Measurements from ENCODE around the gene NUDT19. TPM values are rescaled to one million over a fixed set of nuclear protein-coding genes. Genes with fewer than 3 reads are reported as not detected.

NUDT19 gene
- total RNA-seq, 1 donor from 2014 or later = 6.8 TPM

DNA sequence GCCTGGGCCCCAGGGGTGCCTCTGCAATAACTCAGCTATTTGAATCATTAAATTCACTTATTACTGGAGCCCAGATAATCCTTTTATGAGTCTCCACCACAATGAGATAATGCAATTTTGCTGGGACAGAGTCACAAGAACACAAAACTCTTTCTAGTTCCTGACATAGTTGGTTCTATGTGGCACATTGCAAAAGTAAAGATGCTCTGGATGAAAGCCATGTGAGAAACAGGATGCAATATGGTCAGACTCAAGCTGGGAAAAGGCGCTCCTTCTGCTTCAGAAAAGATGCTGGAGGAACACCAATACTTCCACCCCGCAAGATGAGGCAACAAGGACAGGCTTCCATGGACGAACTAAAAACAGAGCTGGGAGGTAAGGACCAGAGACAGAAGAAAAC is 22.3 kb upstream of the NUDT19 start:
- TF ChIP-seq, protein P1, sequence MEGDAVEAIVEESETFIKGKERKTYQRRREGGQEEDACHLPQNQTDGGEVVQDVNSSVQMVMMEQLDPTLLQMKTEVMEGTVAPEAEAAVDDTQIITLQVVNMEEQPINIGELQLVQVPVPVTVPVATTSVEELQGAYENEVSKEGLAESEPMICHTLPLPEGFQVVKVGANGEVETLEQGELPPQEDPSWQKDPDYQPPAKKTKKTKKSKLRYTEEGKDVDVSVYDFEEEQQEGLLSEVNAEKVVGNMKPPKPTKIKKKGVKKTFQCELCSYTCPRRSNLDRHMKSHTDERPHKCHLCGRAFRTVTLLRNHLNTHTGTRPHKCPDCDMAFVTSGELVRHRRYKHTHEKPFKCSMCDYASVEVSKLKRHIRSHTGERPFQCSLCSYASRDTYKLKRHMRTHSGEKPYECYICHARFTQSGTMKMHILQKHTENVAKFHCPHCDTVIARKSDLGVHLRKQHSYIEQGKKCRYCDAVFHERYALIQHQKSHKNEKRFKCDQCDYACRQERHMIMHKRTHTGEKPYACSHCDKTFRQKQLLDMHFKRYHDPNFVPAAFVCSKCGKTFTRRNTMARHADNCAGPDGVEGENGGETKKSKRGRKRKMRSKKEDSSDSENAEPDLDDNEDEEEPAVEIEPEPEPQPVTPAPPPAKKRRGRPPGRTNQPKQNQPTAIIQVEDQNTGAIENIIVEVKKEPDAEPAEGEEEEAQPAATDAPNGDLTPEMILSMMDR (IDR thresholded peaks at IDR 0.05) = no peak
- Mint-ChIP-seq H3K27ac (ENCODE audit: unreplicated experiment) (no peak overlapping the region), H3K9me3 (ENCODE audit: unreplicated experiment) (no peaks in the 10 kb centered on the region), H3K27me3 (ENCODE audit: unreplicated experiment) (no peaks in the 10 kb centered on the region), H3K4me1 (ENCODE audit: unreplicated experiment) (peaks cover 30% of the 10 kb centered on the region), H3K36me3 (ENCODE audit: unreplicated experiment) (peaks cover 4% of the 10 kb centered on the region), H3K4me3 (ENCODE audit: unreplicated experiment) (no peak overlapping the region)
- no peak for DNase-seq (ENCODE audit: extremely low spot score, unreplicated experiment)

DNA sequence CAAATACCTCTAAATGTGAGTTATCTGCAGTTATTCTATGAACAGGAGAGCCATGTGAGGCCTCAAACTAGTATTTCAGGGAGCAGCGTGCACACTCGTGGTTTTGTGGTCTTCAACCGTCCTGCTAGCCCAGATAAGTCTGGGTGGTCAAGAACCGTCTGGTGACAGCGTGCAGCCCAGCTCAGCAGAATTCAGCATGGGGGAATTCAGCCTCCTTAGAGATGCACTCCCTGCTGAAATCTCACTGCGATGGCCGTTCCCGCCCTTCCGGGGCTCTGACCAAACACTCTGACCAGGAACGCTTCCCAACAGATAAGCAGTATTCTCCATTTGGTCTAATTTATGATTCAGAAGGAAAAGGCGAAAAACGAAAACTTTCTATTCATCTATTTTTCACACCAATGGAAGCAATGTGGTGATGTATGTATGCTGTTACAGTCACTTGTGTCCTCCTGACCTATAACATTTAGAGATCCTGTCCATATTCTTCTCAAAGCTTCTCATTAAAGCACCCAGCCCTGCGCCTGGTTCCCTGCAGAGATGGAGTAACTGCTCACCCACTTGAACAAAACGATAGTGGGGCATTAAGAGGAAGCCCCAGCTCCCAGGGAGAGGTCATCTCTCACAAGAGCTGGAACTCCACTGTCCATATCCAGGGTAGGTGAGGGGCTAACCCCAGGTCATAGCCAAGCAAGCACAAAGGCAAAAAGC is 19.6 kb upstream of the NUDT19 start:
- Mint-ChIP-seq H3K4me1 (ENCODE audit: unreplicated experiment) (peaks cover 30% of the 10 kb centered on the region), H3K27ac (ENCODE audit: unreplicated experiment) (peak overlapping the region; percentile 45), H3K4me3 (ENCODE audit: unreplicated experiment) (no peak overlapping the region), H3K36me3 (ENCODE audit: unreplicated experiment) (no peaks in the 10 kb centered on the region), H3K9me3 (ENCODE audit: unreplicated experiment) (no peaks in the 10 kb centered on the region), H3K27me3 (ENCODE audit: unreplicated experiment) (peaks cover 2% of the 10 kb centered on the region)
- no peak for DNase-seq (ENCODE audit: extremely low spot score, unreplicated experiment)
- TF ChIP-seq, protein P1 (IDR thresholded peaks at IDR 0.05) = no peak

DNA sequence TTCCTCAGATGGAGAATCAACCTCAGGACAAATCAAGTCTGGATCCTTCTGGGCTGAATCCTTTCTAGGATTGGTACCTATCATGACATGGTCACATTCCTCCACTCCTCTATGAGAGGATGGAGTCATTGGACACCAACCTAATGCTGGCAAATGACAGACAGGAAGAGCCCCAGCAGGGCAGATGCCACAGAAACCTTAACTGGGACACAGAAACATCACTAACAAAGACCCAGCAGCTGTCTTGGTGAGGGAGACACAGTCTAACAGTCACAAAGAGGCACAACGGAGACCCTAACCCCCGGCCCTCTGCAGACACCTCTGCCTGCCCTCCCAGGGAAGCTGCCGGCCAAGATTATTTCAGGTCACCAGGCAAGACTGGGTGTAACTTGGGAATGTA is 18.8 kb upstream of the NUDT19 start:
- Mint-ChIP-seq H3K4me3 (ENCODE audit: unreplicated experiment) (peak overlapping the region; percentile 44), H3K4me1 (ENCODE audit: unreplicated experiment) (peaks cover 35% of the 10 kb centered on the region), H3K36me3 (ENCODE audit: unreplicated experiment) (no peaks in the 10 kb centered on the region), H3K27ac (ENCODE audit: unreplicated experiment) (no peak overlapping the region), H3K9me3 (ENCODE audit: unreplicated experiment) (no peaks in the 10 kb centered on the region), H3K27me3 (ENCODE audit: unreplicated experiment) (peaks cover 10% of the 10 kb centered on the region)
- TF ChIP-seq, protein P1 (IDR thresholded peaks at IDR 0.05) = no peak
- no peak for DNase-seq (ENCODE audit: extremely low spot score, unreplicated experiment)

DNA sequence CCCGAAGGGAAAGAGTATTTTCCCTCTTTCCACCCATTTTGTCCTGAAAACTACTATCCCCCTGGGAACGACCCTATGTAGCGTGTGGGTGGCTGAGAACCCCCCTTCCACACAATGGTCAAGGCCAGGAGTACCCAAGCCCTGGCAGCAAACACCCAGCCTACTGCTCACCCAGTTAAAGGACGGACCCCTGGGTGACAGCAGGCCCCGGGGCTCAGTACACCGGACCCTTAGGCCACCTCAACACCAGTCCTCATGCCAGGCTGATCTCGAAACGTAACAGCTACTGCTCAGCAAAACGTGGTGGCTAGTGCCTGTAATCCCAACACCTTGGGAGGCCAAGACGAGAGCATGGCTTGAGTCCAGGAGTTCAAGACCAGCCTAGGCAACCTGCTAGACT is 18.0 kb upstream of the NUDT19 start:
- Mint-ChIP-seq H3K4me1 (ENCODE audit: unreplicated experiment) (peaks cover 35% of the 10 kb centered on the region), H3K27me3 (ENCODE audit: unreplicated experiment) (peaks cover 13% of the 10 kb centered on the region), H3K4me3 (ENCODE audit: unreplicated experiment) (peak overlapping the region; percentile 90), H3K9me3 (ENCODE audit: unreplicated experiment) (no peaks in the 10 kb centered on the region), H3K36me3 (ENCODE audit: unreplicated experiment) (no peaks in the 10 kb centered on the region), H3K27ac (ENCODE audit: unreplicated experiment) (no peak overlapping the region)
- TF ChIP-seq, protein P1 (IDR thresholded peaks at IDR 0.05) = no peak
- DNase-seq (ENCODE audit: extremely low spot score, unreplicated experiment) = no peak

DNA sequence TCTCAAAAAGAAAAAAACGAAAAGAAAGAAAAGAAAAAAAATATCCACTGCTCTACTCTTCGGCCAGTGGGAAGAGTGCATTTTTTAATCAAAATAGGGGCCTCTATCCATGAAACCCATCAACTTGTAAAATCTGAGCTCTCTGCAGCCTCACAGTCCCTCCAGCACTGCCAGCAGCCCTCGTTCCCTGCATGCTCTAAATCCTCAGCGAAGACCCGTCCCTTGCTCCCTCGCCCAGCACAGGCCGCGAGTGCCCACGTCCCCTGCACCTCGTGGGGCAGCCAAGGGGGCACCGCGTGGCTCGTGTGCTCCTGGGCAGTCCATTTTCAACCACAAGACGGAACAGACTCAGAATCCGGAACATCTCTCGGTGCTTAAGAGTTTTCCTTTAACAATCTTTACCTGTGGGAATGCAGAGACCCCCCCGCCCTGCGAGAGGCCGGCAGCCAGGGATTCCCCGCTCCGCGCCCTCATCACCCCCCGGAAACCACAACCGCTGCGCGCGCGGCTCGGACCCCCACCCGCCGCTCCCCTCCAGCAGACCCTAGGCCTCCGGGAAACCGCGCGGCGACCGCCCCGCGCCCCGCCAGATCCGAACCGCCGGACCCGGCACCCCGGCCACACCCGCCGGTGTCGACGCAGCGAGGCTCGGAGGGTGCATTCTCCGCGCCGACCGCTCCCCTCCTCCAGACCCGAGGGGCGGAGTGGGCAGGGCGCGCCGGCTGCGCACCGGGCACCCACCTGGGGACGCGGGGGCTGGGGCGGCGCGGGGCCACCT is 17.3 kb upstream of the NUDT19 start:
- Mint-ChIP-seq H3K36me3 (ENCODE audit: unreplicated experiment) (no peaks in the 10 kb centered on the region), H3K27me3 (ENCODE audit: unreplicated experiment) (peaks cover 15% of the 10 kb centered on the region), H3K4me3 (ENCODE audit: unreplicated experiment) (peak overlapping the region; percentile 90), H3K27ac (ENCODE audit: unreplicated experiment) (peak overlapping the region; percentile 50), H3K4me1 (ENCODE audit: unreplicated experiment) (peaks cover 34% of the 10 kb centered on the region), H3K9me3 (ENCODE audit: unreplicated experiment) (no peaks in the 10 kb centered on the region)
- no peak for DNase-seq (ENCODE audit: extremely low spot score, unreplicated experiment)
- TF ChIP-seq, protein P1 (IDR thresholded peaks at IDR 0.05) = no peak
